ENCODE results near the gene YTHDC1. TPM values are rescaled to one million over a fixed set of nuclear protein-coding genes. Genes with fewer than 3 reads are reported as not detected.

The YTHDC1 gene
- total and polyA plus RNA-seq, 2 experiments from 2014 or later: 29.8 to 38.0 TPM

DNA sequence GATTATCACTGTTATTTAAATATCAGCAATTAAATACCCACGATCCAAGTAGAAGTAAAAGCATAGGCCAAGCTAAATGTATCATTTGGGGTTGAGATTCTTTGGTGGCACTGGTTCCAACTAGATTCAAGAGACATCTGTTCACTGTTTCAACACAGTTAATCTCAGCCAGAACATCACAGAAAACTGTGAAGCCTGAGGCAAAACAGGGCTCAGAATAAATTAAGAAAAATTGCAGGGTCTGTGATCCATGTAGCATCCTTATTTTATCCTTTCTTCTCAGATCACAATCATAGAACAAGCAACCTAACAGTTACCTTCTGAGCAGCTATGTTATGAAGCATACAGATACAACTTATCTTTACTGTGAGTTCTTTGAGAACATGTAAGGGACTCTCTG, 23.7 kb downstream of the YTHDC1 start:
- Histone ChIP-seq H3K27ac (no peak overlapping the region), H3K79me2 (ENCODE audit: insufficient read depth) (peaks cover 90% of the 10 kb centered on the region), H3K9ac (no peak overlapping the region), H3K27me3 (replicated peaks; ENCODE audit: insufficient read depth) (no peaks in the 10 kb centered on the region), H3K36me3 (ENCODE audit: low read depth) (peaks cover 91% of the 10 kb centered on the region), H3K9me2 (ENCODE audit: insufficient read depth) (no peaks in the 10 kb centered on the region), H2AFZ (no peak overlapping the region), H3K9me3 (ENCODE audit: low read depth) (no peaks in the 10 kb centered on the region), H3K4me2 (ENCODE audit: unreplicated experiment) (no peak overlapping the region), H3K4me3 (no peak overlapping the region), H3F3A (ENCODE audit: insufficient read depth) (peaks cover 8% of the 10 kb centered on the region; the same call in 1 of the 2 replicates), H3K4me1 (ENCODE audit: insufficient read depth) (no peaks in the 10 kb centered on the region; the same call in 1 of the 2 replicates), H4K20me1 (ENCODE audit: insufficient read depth) (no peaks in the 10 kb centered on the region)
- 17 to 23% methylated on average over 1 of the region's 1 CpG for WGBS, 2 experiments (ENCODE audit: low coverage in 1 of 2, low lambda C conversion rate in 2 of 2, missing lambda C conversion rate in 2 of 2)
- DNase-seq: peak; percentile 24
- in situ Hi-C loops (cut with MboI): no loop called here
- TF ChIP-seq EZH2phosphoT487 (IDR thresholded peaks at IDR 0.05; ENCODE audit: insufficient read depth, low read depth): no peak
- no peak for TF ChIP-seq EZH2 (IDR thresholded peaks at IDR 0.05; ENCODE audit: insufficient read depth, poor library complexity, severe bottlenecking)

DNA sequence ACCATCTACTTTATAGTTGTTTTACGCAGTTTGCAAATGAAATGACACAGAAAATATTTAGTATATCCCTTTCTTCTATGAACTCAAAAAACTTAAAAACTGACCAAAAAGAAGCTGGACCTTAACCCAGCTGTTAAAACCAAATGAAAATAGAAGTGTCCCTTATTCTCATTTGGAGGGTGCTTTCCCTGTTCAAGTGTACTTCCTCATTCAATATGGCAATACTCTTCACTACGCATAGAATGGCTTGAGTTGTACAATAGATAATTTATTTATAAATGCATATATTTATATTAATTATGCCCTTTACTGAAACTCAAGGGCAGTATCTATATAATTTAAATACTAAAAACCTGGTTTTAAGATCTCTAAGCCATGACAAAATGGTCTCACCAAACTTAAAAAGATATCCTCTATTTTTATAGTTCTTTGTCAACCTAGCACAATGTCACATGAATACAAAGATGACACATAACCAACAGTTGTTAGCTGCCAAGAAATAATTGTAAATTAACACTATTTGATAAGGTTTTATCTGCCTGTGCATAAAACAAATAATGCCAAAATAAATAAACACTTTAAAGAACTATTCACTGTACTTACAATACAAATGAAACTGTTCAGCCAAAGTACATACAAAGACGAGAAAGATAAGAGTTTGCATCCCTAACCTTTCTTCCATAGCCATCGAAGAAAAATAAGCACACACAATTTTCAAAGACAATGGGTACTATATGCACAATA, 25.2 kb downstream of the YTHDC1 start:
- Histone ChIP-seq H3K4me1 (ENCODE audit: insufficient read depth) (no peaks in the 10 kb centered on the region; the same call in 1 of the 2 replicates), H3K4me3 (no peak overlapping the region), H3K9me2 (ENCODE audit: insufficient read depth) (no peaks in the 10 kb centered on the region), H3K27me3 (replicated peaks; ENCODE audit: insufficient read depth) (no peaks in the 10 kb centered on the region), H3K27ac (no peak overlapping the region), H2AFZ (no peak overlapping the region), H3K79me2 (ENCODE audit: insufficient read depth) (peaks cover 90% of the 10 kb centered on the region), H3F3A (ENCODE audit: insufficient read depth) (peaks cover 8% of the 10 kb centered on the region; the same call in 1 of the 2 replicates), H3K9me3 (ENCODE audit: low read depth) (no peaks in the 10 kb centered on the region), H3K9ac (no peak overlapping the region), H3K4me2 (ENCODE audit: unreplicated experiment) (no peak overlapping the region), H4K20me1 (ENCODE audit: insufficient read depth) (no peaks in the 10 kb centered on the region), H3K36me3 (ENCODE audit: low read depth) (peaks cover 89% of the 10 kb centered on the region)
- TF ChIP-seq EZH2 (IDR thresholded peaks at IDR 0.05; ENCODE audit: insufficient read depth, poor library complexity, severe bottlenecking): no peak
- no peak for TF ChIP-seq EZH2phosphoT487 (IDR thresholded peaks at IDR 0.05; ENCODE audit: insufficient read depth, low read depth)
- 82 to 83% methylated on average over 4 of the region's 4 CpGs for WGBS, 2 experiments (ENCODE audit: low coverage in 1 of 2, low lambda C conversion rate in 2 of 2, missing lambda C conversion rate in 2 of 2)
- in situ Hi-C loops (cut with MboI): no loop called here
- DNase-seq: no peak

DNA sequence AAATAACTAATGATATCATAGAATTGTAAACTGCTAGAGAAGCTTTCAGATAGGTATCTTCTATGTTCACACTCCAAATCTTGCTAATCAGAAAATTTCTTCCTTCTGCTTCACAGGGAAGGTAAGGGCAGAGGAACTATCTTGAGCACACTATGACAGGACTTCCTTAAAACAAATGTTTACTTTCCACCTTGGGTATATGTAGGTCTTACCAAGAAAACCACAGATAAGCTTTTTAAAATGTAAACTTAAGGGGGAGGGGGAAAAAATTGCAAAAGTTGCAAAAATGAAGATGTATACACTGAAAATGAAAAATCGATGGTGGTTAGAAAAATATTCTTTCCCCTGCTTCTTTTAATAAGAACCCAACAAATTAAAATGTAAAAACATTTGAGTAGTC, 30.9 kb downstream of the YTHDC1 start:
- peaks cover 63% of the 10 kb centered on the region for H3K79me2 ChIP-seq (ENCODE audit: insufficient read depth)
- in situ Hi-C loops (cut with MboI): no loop called here
- TF ChIP-seq EZH2phosphoT487 (IDR thresholded peaks at IDR 0.05; ENCODE audit: insufficient read depth, low read depth): no peak
- TF ChIP-seq EZH2 (IDR thresholded peaks at IDR 0.05; ENCODE audit: insufficient read depth, poor library complexity, severe bottlenecking): no peak
- H3K27me3 ChIP-seq (replicated peaks; ENCODE audit: insufficient read depth): no peaks in the 10 kb centered on the region
- WGBS, 2 experiments (ENCODE audit: low coverage in 1 of 2, low lambda C conversion rate in 2 of 2, missing lambda C conversion rate in 2 of 2): 100% methylated on average over 1 of the region's 1 CpG
- H3K9me3 ChIP-seq (ENCODE audit: low read depth): no peaks in the 10 kb centered on the region
- no peak overlapping the region for H3K27ac ChIP-seq
- H4K20me1 ChIP-seq (ENCODE audit: insufficient read depth): no peaks in the 10 kb centered on the region
- H3K9me2 ChIP-seq (ENCODE audit: insufficient read depth): no peaks in the 10 kb centered on the region
- H3K4me2 ChIP-seq (ENCODE audit: unreplicated experiment): no peak overlapping the region
- no peak overlapping the region for H2AFZ ChIP-seq
- H3F3A ChIP-seq (ENCODE audit: insufficient read depth): peaks cover 16% of the 10 kb centered on the region; the same call in 1 of the 2 replicates
- H3K9ac ChIP-seq: no peak overlapping the region
- no peaks in the 10 kb centered on the region for H3K4me1 ChIP-seq (ENCODE audit: insufficient read depth)
- peaks cover 93% of the 10 kb centered on the region for H3K36me3 ChIP-seq (ENCODE audit: low read depth)
- DNase-seq: no peak
- no peak overlapping the region for H3K4me3 ChIP-seq

DNA sequence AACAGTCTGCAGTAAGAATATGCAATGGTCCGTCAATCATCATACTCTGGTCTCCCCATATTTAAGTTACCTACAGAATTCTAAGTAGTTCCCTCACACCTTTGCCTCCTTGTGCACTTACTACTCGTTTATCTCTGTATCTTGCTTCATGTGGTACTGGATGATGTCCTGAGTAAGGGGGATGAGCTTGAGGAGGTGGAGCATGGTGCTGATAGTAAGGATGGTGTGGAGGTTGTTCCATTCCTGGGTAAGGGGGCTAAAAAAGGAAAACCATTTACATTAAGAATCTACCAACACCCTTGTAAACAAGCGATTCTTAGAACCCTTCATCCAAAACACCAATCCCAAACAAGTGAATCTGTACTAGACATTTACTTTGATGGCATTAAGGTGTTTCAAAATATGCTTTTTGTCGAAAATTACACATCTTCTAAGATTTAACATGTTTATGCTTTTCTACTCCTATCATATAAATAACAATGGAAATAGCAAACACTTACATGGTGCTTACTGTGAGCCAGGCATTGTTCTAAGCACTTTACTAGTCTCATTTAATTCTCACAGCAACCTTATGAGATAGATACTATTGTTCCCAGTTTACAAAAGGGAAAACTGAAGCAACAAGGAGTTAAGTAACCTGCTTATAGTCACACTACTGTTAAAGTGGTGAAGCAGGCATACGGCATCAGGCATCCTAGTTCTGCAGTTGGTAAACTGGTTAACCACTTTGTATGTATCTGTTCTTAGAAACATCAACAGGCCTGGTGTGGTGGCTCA, 33.5 kb downstream of the YTHDC1 start:
- Histone ChIP-seq H3K4me1 (ENCODE audit: insufficient read depth) (no peaks in the 10 kb centered on the region), H3K4me2 (ENCODE audit: unreplicated experiment) (no peak overlapping the region), H3K9ac (no peak overlapping the region), H3F3A (ENCODE audit: insufficient read depth) (peaks cover 35% of the 10 kb centered on the region), H2AFZ (no peak overlapping the region), H3K4me3 (no peak overlapping the region), H3K79me2 (ENCODE audit: insufficient read depth) (peaks cover 38% of the 10 kb centered on the region), H4K20me1 (ENCODE audit: insufficient read depth) (no peaks in the 10 kb centered on the region), H3K9me2 (ENCODE audit: insufficient read depth) (no peaks in the 10 kb centered on the region), H3K9me3 (ENCODE audit: low read depth) (no peaks in the 10 kb centered on the region), H3K36me3 (ENCODE audit: low read depth) (peaks cover 93% of the 10 kb centered on the region), H3K27me3 (replicated peaks; ENCODE audit: insufficient read depth) (no peaks in the 10 kb centered on the region), H3K27ac (no peak overlapping the region)
- DNase-seq: no peak
- in situ Hi-C loops (cut with MboI): no loop called here
- TF ChIP-seq EZH2phosphoT487 (IDR thresholded peaks at IDR 0.05; ENCODE audit: insufficient read depth, low read depth) (no peak), EZH2 (IDR thresholded peaks at IDR 0.05; ENCODE audit: insufficient read depth, poor library complexity, severe bottlenecking) (no peak)
- 84 to 86% methylated on average over 5 of the region's 5 CpGs for WGBS, 2 experiments (ENCODE audit: low coverage in 1 of 2, low lambda C conversion rate in 2 of 2, missing lambda C conversion rate in 2 of 2)

Measured in GM23248 (cell line).